HG03575 (cell line): ENCODE data around the gene ZBTB46.
"Not testable (repeated sequence)": the region's sequence is repeated elsewhere in the genome, so short reads cannot be mapped to it uniquely, and the experiment has no call there.

ENCODE experiments used
- ATAC-seq: cut with Tn5 transposase; IDR thresholded peaks from one replicate; pipeline ENCODE4 v1.9.1; 2021; ENCODE audit not compliant: unreplicated experiment, insufficient number of reproducible peaks, low FRiP score; ENCODE audit errors: extremely low read depth

The ZBTB46 gene

GRCh38 chr20:63730189-63730733 lies 100.8 kb downstream of the ZBTB46 start:
- not testable (repeated sequence) for ATAC-seq

- ATAC-seq: not testable (repeated sequence)
Measured at GRCh38 chr20:63722967-63723622, 108.0 kb downstream of the ZBTB46 start.

DNA sequence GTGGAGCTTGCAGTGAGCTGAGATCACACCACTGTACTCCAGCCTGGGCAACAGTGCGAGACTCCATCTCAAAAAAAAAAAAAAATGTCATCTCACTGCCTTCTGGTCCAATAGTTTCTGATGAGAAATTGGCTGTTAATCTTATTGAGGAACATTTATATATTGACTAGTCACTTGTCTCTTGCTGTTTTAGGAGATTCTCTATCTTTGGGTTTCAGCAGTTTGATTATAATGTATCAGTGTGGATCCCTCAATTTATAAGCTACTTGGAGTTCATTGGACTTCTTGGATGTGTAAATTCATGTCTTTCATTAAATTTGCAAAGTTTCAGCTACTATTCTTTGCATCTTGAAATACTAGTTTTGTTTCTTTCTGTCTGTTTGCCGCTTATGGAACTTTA lies 112.1 kb downstream of the ZBTB46 start:
- ATAC-seq: no peak

DNA sequence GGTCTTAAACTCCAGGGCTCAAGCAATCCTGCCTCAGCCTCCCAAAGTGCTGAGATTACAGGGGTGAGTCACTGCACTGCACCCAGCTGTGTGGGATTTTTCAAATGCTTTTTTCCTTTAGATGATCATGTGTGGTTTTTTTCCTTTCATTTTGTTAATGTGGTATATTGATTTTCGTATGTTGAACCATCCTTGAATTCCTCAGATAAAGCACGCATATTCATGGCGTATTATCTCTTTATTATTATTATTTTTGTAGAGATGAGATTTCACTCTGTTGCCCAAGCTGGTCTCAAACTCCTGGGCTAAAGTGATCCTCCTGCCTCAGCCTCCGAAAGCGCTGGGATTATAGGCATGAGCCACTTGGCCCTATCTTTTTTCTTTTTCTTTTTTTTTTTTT lies 116.2 kb downstream of the ZBTB46 start:
- no peak for ATAC-seq

- no peak for ATAC-seq
Measured at GRCh38 chr20:63712191-63712590, 118.9 kb downstream of the ZBTB46 start.

DNA sequence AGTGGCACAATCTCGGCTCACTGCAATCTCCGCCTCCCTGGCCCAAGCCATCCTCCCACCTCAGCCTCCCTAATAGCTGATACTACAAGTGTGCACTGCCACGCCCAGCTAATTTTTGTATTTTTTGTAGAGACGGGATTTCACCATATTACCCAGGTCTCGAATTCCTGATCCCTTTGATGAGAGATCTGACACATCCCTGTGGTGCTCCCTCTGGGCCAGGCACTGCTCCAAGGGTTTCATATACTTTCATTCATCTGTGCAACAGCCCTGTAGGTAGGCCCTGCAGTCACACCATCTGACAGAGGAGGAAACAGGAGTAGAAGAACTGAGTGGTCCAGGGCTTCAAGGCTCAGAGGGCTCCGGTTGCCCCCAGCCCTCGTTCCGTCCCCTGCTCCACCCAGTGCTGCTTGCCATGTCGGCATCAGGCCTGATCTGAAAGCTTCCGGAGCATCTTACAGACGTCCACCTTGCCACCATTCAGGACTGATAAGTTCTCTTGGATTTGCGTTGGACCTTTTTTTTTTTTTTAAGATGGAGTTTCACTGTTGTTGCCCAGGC lies 119.9 kb downstream of the ZBTB46 start:
- no peak for ATAC-seq

DNA sequence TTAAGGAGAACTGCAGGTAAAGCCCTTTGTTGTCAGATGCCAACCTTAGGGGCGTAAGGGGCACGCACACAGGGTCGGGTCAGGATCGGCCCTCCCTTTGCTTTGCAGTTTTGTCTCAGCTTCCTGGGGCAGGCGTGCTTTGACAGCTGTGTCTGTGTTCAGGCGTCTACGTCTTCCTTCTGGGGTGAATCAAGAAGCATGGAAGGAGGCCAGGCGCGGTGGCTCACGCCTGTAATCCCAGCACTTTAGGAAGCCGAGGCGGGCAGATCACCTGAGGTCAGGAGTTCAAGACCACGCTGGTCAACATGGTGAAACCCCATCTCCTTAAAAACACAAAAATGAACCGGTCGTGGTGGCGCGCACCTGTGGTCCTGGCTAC lies 121.9 kb downstream of the ZBTB46 start:
- ATAC-seq: no peak

GRCh38 chr20:63708301-63709148 lies 122.5 kb downstream of the ZBTB46 start:
- no peak for ATAC-seq

DNA sequence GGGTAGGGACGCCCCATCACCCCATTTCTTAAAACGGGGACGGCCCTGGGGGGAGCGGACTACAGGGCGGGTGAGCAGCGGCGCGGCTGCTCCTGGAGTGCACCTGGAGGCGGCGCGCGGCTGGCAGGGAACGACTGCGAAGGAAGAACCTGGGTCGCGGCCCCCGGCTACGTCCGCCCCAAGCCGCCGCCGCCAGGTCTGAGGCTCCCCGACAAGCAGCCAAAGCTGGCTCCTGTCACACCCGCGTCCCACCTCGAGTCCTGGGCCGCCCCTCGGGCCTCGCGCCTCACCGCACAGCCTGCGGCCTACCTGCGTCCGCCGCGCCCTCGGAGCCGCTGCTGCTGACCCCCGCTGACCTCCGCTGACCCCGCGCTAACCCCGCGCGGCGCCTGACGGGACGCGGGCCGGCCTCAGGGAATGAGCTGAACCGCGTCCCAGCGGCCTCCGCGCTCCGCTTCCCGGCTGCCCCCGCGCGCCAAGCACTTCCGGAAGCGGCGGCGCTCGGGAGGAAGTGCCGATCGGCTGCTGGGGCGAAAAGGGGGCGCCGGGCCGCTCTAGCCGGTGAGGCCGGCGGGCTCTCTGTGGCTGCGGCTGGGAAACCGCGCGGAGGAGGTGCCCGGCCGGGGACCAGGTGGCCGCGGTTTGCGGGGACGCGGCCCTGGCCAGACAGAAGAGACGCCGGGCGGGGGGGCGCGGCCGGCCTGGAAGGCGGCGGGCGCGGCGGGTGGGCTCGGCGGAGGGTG lies 123.3 kb downstream of the ZBTB46 start, which contains the start of the genes ARFRP1 and ZGPAT:
TSS of gene ARFRP1 (minus strand) at position 419 of the 743 bp plus-strand sequence. CDS start 885 bp downstream, outside the sequence.
TSS of gene ZGPAT (plus strand) at position 482 of the 743 bp plus-strand sequence. CDS start 542 bp downstream, outside the sequence.
- no peak for ATAC-seq

- no peak for ATAC-seq
Measured at GRCh38 chr20:63706852-63707557, 124.1 kb downstream of the ZBTB46 start.

- no peak for ATAC-seq
Measured at GRCh38 chr20:63706027-63706695, 124.9 kb downstream of the ZBTB46 start.

DNA sequence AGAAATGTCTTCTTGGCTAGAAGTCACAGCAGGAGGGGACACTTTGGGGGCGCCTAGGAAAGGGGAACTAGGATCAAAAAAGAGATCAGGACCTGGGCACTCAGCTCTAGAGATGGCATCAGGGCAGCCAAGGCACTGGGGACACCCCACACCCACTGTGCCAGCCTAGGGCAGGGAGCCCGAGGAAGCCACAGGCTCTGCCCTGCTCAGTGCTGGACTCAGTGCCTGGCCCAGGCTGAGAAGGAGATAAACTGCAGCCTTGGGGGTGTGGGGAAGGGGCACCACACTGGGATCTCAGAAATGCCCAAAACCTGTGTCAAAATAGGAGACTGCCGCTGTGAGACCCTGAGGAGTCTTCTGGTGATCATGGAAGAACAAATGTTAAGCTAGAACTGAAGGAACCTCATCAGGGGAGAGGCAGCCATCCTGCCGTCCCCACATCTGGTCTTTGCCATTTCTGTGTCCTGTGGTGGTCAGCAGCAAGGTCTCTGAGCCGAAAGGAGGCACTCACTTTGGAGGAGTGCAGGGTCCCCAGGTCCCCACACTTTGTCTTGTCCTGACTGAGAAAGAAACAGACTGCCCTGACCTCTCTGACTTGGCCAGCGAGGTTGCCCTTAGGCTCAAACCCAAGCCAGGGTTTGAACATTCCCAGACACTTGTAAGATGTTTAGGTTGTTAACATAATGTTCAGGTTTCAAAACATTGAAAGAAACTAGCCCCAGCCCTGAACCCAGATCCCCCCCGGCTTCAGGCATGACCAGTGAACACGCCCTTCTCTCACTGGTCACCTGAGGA lies 125.6 kb downstream of the ZBTB46 start:
- no peak for ATAC-seq

- ATAC-seq: no peak
Measured at GRCh38 chr20:63704749-63705117, 126.3 kb downstream of the ZBTB46 start.

GRCh38 chr20:63703976-63704748 lies 126.9 kb downstream of the ZBTB46 start:
- no peak for ATAC-seq

DNA sequence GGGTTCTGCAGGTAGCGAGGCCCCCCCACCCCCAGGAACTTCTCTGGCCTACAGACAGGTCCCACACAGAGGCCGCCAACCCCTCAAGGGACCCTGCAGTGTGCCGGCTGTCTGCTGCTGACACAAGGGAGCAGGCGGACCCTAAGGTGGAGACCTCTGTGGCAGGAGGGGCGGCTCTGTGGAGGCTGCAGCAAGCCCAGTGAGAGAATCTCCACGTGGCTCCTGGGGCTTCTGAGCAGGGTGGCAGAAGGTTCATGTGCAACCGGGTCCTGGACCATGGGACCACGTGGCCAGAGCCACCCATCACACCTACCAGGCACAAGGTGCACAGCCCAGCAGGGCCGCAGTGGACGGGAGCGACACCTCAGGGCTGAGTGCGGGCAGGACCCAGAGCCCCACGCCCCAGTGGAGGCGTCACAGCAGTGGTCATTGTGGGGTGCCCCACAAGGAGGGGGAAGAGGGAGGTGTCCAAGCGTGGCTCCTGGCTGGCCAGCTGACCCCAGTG lies 127.5 kb downstream of the ZBTB46 start:
- no peak for ATAC-seq

- ATAC-seq: no peak
Measured at GRCh38 chr20:63702751-63703470, 128.2 kb downstream of the ZBTB46 start.
